ENCODE measurements around the gene MR1. TPM values are rescaled to one million over a fixed set of nuclear protein-coding genes. Genes with fewer than 3 reads are reported as not detected.

MR1 gene
- total and polyA plus RNA-seq, 9 of the 15 experiments (the other 6 are each of a cell fraction or from before 2014, with no cell fraction given): 9.7 to 21.7 (median 15.6) TPM

GRCh38 chr1:181036107-181036836, 2.5 kb downstream of the MR1 start (continued):
- TF ChIP-seq EP400 (IDR thresholded peaks at IDR 0.05) (no peak), ZNF780A (CRISPR knock-in tag; IDR thresholded peaks at IDR 0.05) (no peak), ZNF561 (CRISPR knock-in tag; conservative IDR thresholded peaks at IDR 0.05) (no peak), ZMIZ1 (IDR thresholded peaks at IDR 0.05; ENCODE audit: low read depth in 2 of 2, low read length in 2 of 2) (no peak), THRB (CRISPR knock-in tag; conservative IDR thresholded peaks at IDR 0.05) (no peak), ZNF75A (CRISPR knock-in tag; IDR thresholded peaks at IDR 0.05) (no peak), KDM2B (CRISPR knock-in tag; IDR thresholded peaks at IDR 0.05) (no peak), ID3 (CRISPR knock-in tag; IDR thresholded peaks at IDR 0.05) (no peak), ID3 (tag; IDR thresholded peaks at IDR 0.05) (no peak; the same call in 1 of the 2 replicates), ZNF395 (CRISPR knock-in tag; IDR thresholded peaks at IDR 0.05) (no peak), MLX (CRISPR knock-in tag; conservative IDR thresholded peaks at IDR 0.05) (no peak), ARID3A (IDR thresholded peaks at IDR 0.05; ENCODE audit: borderline replicate concordance, low read depth, low read length) (no peak), PURB (CRISPR knock-in tag; IDR thresholded peaks at IDR 0.05; ENCODE audit: low read depth) (no peak), LCOR (CRISPR knock-in tag; IDR thresholded peaks at IDR 0.05) (no peak), MECOM (CRISPR knock-in tag; IDR thresholded peaks at IDR 0.05) (0 out of 2 replicates have a peak, but pooled peaks have one; percentile 47), ZZZ3 (IDR thresholded peaks at IDR 0.05) (no peak), CBX2 (IDR thresholded peaks at IDR 0.05; ENCODE audit: insufficient read depth, low read length, poor library complexity, severe bottlenecking) (no peak), SRSF3 (IDR thresholded peaks at IDR 0.05; ENCODE audit: insufficient read depth, low read length) (no peak)
